PFSK-1 (cell line): ENCODE measurements around the gene OR10P1. TPM values are rescaled to one million over a fixed set of nuclear protein-coding genes. Genes with fewer than 3 reads are reported as not detected.

Experiments
- FOXP2 ChIP-seq: optimal IDR thresholded peaks from 2 replicates; pipeline ENCODE3; 2011; ENCODE audit warnings: borderline replicate concordance, control low read depth, inconsistent platforms; ENCODE audit not compliant: insufficient read depth; ENCODE audit errors: extremely low read length, extremely low read depth
- POLR2AphosphoS5 ChIP-seq: IDR thresholded peaks from 2 replicates; pipeline ENCODE4 v1.6.1; 2012; ENCODE audit warnings: low read depth, mild to moderate bottlenecking, control low read depth, low read length, moderate library complexity
- SIN3A ChIP-seq: IDR thresholded peaks from 2 replicates; pipeline ENCODE4 v1.6.1; 2012; ENCODE audit warnings: mild to moderate bottlenecking, low read length, moderate library complexity, borderline replicate concordance; ENCODE audit not compliant: insufficient read depth
- TAF1 ChIP-seq: IDR thresholded peaks from 2 replicates; pipeline ENCODE4 v1.6.1; 2012; ENCODE audit warnings: low read length, control low read depth, borderline replicate concordance; ENCODE audit not compliant: insufficient read depth
- polyA plus RNA-seq: library from polyadenylated mRNA; unstranded; fragments of >200 nt; gene quantifications from one replicate; pipeline ENCODE4 v1.2.1, GENCODE V29; 2012; ENCODE audit warnings: low read depth, missing spikeins; ENCODE audit not compliant: insufficient read length
- TF ChIP-seq, protein P1 (sequence below), 2 experiments: IDR thresholded peaks; 2 replicates each; pipeline versions ENCODE4 v1.6.1 to v1.8.0; 2011 to 2012; ENCODE audit warnings: low read depth in 2 of 2, low read length in 2 of 2, control low read depth in 1 of 2, inconsistent platforms in 1 of 2, mild to moderate bottlenecking in 1 of 2, moderate library complexity in 1 of 2; ENCODE audit not compliant: insufficient read depth in 1 of 2

Gene OR10P1, protein sequence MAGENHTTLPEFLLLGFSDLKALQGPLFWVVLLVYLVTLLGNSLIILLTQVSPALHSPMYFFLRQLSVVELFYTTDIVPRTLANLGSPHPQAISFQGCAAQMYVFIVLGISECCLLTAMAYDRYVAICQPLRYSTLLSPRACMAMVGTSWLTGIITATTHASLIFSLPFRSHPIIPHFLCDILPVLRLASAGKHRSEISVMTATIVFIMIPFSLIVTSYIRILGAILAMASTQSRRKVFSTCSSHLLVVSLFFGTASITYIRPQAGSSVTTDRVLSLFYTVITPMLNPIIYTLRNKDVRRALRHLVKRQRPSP
- not detected for polyA plus RNA-seq

DNA sequence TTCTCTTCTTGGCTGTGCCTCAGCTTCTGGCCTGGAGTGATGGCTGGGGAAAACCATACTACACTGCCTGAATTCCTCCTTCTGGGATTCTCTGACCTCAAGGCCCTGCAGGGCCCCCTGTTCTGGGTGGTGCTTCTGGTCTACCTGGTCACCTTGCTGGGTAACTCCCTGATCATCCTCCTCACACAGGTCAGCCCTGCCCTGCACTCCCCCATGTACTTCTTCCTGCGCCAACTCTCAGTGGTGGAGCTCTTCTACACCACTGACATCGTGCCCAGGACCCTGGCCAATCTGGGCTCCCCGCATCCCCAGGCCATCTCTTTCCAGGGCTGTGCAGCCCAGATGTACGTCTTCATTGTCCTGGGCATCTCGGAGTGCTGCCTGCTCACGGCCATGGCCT is at the start of gene OR10P1:
OR10P1 (plus strand) TSS at position 40 of the 400 bp plus-strand sequence; CDS start at position 40, 0 bp downstream.
- TF ChIP-seq, protein P1, sequence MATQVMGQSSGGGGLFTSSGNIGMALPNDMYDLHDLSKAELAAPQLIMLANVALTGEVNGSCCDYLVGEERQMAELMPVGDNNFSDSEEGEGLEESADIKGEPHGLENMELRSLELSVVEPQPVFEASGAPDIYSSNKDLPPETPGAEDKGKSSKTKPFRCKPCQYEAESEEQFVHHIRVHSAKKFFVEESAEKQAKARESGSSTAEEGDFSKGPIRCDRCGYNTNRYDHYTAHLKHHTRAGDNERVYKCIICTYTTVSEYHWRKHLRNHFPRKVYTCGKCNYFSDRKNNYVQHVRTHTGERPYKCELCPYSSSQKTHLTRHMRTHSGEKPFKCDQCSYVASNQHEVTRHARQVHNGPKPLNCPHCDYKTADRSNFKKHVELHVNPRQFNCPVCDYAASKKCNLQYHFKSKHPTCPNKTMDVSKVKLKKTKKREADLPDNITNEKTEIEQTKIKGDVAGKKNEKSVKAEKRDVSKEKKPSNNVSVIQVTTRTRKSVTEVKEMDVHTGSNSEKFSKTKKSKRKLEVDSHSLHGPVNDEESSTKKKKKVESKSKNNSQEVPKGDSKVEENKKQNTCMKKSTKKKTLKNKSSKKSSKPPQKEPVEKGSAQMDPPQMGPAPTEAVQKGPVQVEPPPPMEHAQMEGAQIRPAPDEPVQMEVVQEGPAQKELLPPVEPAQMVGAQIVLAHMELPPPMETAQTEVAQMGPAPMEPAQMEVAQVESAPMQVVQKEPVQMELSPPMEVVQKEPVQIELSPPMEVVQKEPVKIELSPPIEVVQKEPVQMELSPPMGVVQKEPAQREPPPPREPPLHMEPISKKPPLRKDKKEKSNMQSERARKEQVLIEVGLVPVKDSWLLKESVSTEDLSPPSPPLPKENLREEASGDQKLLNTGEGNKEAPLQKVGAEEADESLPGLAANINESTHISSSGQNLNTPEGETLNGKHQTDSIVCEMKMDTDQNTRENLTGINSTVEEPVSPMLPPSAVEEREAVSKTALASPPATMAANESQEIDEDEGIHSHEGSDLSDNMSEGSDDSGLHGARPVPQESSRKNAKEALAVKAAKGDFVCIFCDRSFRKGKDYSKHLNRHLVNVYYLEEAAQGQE (IDR thresholded peaks at IDR 0.05; ENCODE audit: insufficient read depth in 1 of 2, low read depth in 2 of 2, low read length in 2 of 2): no peak
- TF ChIP-seq TAF1 (no peak), SIN3A (no peak), POLR2AphosphoS5 (no peak), FOXP2 (no peak)

DNA sequence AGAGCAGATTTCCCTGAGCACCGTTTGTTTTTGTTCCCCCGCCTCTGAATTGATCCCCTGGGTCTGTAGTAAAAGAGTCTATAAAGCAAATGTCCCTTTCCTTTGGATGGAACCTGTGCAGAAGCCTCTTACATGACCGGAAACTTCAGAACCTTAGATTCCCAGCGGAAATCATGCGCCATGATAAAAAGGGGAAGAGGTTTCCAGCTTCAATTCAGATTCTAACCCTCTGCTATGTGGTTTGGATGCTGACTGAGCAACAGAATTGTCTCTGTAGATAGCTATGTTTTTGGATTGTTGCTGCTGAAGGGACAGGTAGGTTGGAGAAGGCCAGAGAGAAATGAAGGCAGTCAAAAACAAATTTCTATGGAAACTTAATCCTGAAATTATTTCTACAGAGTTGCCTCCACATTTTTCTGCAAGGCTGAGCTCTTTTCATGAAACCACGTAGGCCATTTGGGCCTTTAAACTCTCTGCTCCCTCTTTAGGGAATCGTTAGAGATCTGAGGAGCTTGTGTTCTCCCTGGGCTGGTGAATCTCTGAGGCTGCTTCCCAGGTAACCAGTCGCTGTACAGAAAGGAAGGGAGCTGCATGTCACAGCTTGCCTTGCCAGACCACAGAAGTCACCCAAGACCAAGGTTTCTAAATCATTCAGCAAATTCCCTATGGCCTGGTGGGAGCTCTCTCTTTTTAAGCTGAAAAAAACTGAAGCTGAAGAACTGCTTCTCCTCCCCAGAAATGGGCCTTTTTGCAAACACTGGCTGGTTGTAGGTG is 28.7 kb upstream of the OR10P1 start:
- TF ChIP-seq SIN3A (no peak), FOXP2 (no peak), POLR2AphosphoS5 (no peak), TAF1 (no peak)
- TF ChIP-seq, protein P1 (IDR thresholded peaks at IDR 0.05; ENCODE audit: insufficient read depth in 1 of 2, low read depth in 2 of 2, low read length in 2 of 2): no peak

DNA sequence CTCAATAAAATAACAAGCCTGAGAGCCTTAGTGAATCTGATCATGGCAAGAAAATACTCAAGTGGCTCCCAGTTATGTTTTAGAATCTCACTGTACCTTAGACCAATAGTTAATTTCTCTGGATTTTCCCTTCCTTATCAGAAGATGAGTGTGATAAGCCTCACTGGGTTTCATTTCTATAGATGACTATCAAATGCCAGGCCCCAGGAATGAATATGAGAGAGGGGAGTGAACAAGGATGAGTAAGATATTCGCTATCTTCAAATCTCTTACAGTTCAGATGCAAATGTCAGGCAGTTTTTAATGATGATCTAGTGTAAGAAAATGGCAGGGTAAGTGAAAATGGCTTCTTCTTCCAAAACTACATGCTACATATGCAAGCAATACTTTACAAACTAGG is 26.1 kb upstream of the OR10P1 start:
- TF ChIP-seq TAF1: no peak
- TF ChIP-seq SIN3A: no peak
- TF ChIP-seq, protein P1 (IDR thresholded peaks at IDR 0.05; ENCODE audit: insufficient read depth in 1 of 2, low read depth in 2 of 2, low read length in 2 of 2): no peak
- TF ChIP-seq FOXP2: no peak
- TF ChIP-seq POLR2AphosphoS5: no peak

DNA sequence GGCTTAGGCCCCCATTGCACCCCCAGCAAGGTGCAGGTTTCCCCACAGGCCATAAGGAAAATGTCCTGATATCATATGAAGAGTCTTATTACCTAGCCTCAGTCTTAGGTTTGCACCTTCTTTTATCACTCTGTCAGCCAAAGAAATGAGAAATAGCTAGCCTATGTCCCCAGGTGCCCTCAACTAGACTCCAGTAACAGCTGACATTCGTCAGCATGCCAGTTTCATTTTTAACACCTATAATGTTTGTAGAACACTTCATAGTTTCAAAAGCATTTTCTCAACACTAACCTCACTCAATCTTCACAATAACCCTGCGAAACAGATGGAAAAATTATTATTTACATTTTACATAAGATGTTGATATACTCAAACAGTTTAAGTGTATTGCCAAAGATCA is 24.0 kb upstream of the OR10P1 start:
- no peak for TF ChIP-seq SIN3A
- no peak for TF ChIP-seq POLR2AphosphoS5
- TF ChIP-seq FOXP2: no peak
- TF ChIP-seq, protein P1 (IDR thresholded peaks at IDR 0.05; ENCODE audit: insufficient read depth in 1 of 2, low read depth in 2 of 2, low read length in 2 of 2): no peak
- TF ChIP-seq TAF1: no peak
